ENCODE results near the gene CLDN15.

The CLDN15 gene

DNA sequence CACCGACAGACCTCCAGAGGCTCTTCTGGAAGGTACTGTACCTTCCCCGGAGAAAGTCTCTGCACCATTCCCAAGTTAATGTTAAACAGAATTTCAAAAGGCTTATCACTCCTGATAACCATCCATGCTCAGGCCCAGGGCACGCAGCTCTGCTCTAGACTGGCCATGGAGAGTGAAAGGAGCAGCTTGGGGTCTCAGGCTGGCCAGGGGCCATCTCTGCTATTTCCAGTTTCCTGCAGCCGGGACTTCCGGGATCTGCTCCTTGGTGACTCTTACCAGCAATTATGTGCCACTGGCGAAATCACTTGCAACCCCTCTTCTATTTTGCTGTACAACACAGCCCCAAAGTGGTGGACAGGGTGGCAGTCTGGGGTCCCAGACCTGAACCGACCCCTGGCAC lies 6.0 kb downstream of the CLDN15 start:
- H3K27ac ChIP-seq = peak overlapping the region in 6 of 21 experiments; percentile 42 to 77 (median 64)
- H3K4me3 ChIP-seq = peak overlapping the region in 1 of 7 experiments; percentile 38

DNA sequence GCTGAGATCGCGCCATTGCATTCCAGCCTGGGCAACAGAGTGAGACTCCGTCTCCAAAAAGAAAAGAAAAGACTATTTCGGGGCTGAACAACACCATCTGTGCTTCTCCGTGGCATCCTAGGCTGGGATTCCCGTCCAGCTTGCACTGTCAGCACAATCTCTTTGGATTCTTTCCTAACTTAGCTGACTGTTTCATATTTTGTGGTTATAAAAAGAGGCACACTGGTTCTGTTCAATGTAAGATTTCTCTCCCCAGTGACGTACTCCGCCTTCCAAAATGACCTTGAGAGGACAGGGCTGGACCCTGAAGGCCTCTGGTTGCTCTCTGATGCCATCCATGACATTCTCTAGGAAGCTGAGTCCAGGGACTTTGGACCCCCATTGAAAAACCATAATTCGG lies 10.9 kb downstream of the CLDN15 start:
- Histone ChIP-seq H3K27ac (peak overlapping the region in 14 of 21 experiments; percentile 12 to 68 (median 46)), H3K4me3 (no peak overlapping the region)

DNA sequence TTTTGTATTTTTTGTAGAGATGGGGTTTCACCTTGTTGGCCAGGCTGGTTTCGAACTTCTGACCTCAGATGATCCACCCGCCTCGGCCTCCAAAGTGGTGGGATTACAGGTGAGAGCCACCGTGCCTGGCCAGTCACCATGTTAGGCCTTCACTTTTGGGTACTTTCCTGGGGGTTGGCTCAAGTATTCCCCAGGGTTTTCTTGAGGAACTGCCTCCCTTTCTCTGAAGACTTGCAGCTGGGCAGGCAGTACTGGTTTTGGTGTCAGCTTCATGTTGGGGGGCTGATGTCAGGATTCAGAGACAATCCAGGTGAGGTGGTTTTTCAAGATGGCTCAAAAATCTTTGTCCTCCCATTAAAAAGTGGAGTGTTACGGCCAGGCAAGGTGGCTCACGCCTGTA lies 12.0 kb downstream of the CLDN15 start:
- Histone ChIP-seq H3K4me3 (no peak overlapping the region), H3K27ac (no peak overlapping the region)

DNA sequence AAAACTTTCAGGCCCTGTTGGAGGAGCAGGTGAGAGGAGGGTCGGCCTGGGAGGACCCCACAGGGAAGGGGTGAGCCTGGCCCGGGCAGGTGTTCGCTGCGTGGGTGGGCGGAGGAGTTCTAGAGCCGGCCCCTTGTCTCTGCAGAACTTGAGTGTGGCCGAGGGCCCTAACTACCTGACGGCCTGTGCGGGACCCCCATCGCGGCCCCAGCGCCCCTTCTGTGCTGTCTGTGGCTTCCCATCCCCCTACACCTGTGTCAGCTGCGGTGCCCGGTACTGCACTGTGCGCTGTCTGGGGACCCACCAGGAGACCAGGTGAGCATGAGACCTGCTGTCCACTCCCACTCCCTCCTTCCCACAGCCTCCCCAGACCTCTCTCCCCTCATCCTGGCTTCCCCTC lies 14.1 kb downstream of the CLDN15 start:
- H3K27ac ChIP-seq = no peak overlapping the region
- no peak overlapping the region for H3K4me3 ChIP-seq

DNA sequence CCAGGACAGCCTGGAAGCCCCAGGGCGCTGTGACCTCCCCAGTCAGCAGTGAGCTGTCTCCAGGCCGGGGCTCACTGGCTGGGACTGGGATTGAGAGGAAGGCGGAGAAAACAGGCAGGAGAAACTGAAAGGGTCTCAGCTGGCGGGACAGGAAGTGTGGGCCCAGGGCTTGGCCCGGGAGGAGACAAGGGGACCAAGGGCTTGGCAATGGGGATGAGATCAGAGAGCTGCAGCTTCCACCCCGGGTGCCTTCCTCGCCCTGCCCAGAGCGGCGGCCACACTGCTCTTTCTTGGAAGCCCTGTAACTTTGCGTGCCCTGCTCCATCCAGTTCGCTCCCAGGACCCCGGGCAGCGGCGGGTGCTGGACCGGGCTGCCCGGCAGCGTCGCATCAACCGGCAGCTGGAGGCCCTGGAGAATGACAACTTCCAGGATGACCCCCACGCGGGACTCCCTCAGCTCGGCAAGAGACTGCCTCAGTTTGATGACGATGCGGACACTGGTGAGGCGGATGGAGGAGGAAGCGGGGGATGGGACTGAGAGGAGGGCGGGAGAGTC lies 15.2 kb downstream of the CLDN15 start:
- Histone ChIP-seq H3K4me3 (no peak overlapping the region), H3K27ac (no peak overlapping the region)

DNA sequence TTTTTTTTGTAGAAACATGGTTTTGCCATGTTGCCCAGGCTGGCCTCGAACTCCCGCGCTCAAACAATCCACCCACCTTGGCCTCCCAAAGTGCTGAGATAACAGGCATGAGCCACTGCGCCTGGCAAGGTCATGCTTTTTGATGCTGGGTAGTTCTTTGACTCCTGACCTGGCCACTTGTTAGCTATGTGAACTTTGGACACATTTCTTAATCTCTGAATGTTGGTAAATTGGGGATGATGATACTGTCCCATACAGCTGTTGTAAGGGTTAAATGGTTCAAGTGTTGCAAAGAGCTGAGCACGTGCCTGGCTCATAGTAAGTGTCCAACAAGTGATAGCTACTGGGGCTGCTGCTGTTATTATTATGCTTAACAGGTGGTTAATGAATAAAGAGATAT lies 17.3 kb downstream of the CLDN15 start:
- no peak overlapping the region for H3K4me3 ChIP-seq
- no peak overlapping the region for H3K27ac ChIP-seq

DNA sequence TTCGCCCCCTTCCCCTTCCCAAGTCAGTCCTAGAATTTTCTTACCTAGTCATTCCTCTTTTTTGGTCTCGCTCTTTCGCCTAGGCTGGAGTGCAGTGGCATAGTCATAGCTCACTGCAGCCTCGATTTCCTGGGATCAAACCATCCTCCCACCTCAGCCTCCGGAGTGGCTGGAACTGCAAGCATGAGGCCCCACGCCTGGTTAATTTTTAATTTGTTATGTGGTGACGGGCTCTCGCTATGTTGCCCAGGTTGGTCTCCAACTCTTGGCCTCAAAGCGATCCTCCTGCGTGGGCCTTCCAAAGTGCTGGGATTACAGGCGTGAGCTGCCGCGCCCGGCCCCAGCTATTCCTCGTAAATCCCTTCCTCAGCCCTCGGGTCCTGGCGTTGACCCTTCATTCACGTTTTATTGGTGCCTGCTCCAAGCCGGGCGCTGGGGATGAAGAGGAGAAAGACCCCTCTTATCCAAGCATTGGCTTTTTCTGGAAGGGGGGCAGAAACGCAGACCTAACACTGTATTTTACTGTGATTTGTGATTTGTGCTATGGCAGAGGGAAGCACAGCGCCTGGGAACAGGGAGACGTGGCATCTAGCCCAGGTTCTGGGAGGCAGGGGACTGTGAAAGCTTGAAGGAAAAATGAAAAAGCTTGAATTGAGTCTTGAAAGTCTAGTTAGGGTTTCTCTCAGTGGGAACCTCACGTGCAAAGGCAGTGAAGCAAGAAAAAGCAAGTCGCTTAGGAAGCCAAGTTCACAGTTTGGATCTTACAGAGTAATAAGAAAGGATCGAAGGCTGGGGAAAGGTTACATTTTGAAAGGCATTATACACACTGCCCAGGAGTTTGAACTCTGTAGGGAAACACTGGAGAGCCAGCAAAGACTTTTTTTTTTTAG lies 19.1 kb downstream of the CLDN15 start:
- H3K27ac ChIP-seq = peak overlapping the region in 20 of 21 experiments; percentile 52 to 95 (median 90)

DNA sequence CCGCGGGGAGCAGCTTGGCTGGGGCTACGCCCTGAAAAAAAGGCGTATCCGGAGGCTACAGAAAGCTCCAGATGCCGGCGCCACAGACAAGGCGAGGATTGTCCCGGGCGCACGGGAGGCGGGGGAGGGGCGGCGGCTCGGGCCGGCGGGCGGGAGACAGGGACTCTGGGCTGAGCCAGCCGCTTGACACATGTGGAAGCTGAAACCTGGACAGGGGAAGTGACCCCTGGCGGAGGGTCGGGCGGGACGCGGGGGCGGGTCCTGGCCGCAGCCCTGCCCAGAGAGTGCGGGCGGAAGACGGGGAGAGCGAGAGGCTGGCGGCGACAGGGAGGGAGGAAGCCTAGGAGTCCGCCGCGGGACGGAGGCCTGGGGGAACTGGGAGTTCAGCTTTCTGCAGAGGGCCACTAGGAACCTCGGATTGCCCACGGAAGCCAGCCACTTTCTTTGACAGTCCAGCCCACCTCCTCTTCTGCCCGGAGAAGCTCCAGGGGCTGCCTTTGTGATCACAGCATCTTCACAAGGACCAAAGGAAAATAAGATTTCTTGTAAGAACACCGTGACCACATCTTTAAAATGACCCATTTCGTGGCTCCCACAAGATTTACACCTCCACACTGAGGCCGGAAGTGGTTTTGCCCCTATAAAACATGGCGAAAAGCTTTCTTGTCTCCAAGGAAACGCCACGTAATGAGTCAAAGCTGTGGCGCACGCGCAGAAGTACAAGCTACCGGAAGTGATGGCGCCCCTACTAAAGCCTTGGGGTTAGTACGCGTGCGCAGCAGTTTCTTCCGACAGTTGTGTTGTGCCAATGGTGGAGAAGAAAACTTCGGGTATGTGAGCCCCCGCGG lies 20.0 kb downstream of the CLDN15 start, which contains the start of the genes PLOD3 and ZNHIT1:
TSS of gene PLOD3 (minus strand) at position 194 of the 848 bp plus-strand sequence. CDS start 307 bp downstream, outside the sequence.
TSS of gene ZNHIT1 (plus strand) at position 778 of the 848 bp plus-strand sequence. CDS start at position 809, 31 bp downstream.
- H3K27ac ChIP-seq = peak within 1 kb of the TSS; percentile 50 to 95 (median 90)
- peak within 1 kb of the TSS; percentile 61 to 82 (median 72) for H3K4me3 ChIP-seq

More for the DNA sequence above, 19.1 kb downstream of the CLDN15 start:
- H3K4me3 ChIP-seq = peak overlapping the region; percentile 61 to 82 (median 72)

DNA sequence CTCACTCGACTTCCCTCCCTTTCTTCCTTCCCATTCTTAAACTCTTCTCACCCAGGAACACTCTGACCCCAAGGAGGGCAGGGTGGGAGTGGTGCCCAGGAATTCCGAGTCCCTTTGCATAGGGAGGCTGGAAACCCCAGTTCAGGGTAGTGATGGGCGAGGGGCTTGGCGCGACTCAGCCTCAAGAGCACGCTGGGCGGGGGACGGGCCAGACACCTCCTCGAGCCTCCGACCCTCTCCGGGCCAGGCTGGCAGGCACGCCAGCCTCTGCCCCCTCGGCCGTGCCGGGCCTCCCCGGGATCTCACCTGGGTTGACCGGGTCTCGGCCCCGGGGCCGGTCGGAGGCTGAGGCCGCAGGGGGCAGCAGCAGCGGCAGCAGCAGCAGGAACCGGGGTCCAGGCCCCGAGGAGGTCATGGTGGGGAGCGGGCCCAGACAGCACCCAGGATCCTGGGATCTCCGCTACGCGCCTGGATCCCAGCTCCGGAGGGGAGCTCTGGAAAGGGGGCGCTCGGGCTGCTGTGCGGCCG lies 20.7 kb downstream of the CLDN15 start:
- H3K4me3 ChIP-seq = peak overlapping the region; percentile 61 to 82 (median 72)
- peak overlapping the region; percentile 50 to 95 (median 90) for H3K27ac ChIP-seq

DNA sequence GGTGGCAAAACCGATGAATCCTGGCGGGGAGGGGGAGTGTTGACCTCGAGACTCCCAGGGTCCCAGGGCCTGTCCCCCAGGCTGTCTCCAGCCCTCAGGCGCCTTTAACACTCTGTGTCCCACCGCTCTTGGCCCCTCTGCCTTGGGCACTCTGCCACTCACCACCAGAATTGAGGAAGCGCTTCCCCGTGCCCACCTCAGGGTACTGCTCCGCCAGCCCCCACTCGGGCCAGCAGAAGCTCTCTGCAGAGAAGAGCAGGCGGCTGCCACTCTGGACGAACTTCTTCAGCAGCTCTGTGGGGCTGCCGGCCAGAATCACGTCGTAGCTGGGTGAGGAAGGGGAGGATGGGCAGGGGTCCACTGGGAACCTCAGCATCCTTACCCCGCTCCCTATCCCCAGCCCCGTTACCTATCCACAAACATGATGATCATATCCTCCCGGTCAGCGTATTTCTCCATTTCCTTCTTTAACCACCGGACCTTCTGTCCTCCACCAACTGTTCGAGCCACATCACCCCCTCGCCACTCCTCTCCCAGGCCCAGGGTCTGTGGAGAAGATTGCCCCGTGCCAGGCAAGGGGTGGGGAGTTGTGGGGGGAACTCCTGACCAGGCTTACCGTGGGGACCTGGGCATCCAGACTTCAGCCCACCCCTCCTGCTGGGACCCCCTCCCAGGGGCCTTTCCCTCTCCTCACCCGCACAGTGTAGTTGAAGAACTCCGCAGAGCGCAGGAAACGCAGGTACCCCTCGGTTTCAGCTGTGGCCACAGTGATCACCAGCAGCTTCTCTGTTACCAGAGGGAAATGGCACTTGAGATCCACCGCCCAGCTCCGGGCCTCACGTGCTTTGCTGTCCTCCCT lies 21.4 kb downstream of the CLDN15 start:
- Histone ChIP-seq H3K27ac (peak overlapping the region in 19 of 21 experiments; percentile 81 to 95 (median 91)), H3K4me3 (peak overlapping the region; percentile 61 to 82 (median 72))

DNA sequence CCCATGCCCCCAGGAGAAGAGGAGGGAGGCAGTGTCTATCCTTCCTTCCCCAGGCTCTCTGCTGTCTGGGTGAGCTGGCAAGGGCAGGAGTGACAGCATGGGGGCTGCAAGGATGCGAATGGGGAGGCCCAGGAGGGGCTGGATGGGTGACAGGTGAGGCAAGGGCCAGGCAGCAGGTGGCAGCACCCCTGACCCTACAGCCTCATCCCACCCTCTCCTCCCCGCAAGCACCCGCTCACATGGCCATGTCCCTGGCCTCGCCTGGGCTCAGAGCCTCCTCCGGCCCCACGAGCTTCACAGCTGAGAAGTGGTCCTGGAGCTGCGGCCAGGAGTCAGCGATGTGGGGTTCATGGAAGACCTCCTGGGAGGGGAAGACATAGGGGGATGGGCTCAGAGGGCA lies 25.6 kb downstream of the CLDN15 start:
- no peak overlapping the region for H3K27ac ChIP-seq
- H3K4me3 ChIP-seq = no peak overlapping the region

DNA sequence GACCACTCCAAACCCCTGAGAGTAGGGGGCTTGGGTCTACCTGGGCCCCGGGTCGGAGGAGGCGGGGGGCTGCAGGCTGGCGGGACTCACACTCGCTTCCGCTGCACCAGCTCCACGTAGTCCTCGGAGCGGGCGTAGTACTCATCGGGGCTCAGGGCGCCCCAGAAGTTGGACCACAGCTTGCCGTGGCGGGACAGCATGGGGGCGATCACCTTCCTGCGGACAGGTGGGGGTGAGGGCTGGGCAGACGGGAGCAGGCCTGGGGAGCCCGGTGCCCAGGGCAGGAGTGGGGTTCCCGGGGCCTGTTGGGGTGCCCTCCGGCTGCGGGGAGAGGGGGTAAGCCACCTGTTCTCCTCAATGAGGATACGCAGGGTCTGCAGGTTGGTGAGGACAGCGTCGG lies 26.1 kb downstream of the CLDN15 start:
- H3K27ac ChIP-seq = no peak overlapping the region
- H3K4me3 ChIP-seq = no peak overlapping the region

DNA sequence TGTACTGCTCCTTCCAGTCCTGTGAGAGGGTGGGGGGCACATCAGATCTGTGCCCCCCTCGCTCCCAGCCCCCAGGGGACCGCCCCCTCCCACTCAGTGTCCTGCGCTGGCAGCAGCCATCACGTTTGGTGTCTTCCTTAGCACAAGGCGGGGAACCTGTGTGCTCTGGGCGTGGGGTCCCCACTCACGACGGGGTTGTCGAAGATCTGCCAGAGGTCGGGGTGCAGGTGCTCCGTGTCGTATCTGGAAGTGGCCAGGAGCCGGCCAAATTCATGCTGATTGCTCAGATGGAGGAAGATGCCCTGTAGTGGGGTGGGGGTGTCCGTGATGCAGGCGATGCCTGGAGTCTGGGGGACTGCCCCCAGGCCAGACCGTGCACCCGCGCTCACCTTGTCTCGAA lies 27.5 kb downstream of the CLDN15 start:
- Histone ChIP-seq H3K27ac (no peak overlapping the region), H3K4me3 (no peak overlapping the region)

DNA sequence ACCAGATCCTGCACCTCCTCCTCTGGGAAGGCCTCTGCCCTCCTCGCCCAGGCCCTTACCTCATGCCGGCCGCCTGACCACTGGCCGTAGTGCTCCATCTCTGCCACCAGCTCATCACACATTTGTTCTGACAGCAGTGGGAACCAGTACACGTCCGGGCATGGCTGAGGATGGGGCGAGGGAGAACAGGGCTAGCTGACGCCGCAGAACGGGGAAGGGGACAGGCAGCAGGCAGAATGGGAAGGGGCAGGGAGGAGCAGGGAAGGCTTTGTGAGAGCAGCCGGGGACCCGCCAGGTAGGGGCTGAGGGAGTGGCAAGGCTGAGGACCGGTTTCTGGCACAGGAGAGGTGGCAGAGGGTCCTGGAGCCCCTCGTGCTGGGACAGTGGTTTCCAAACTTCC lies 28.8 kb downstream of the CLDN15 start:
- H3K4me3 ChIP-seq = no peak overlapping the region

DNA sequence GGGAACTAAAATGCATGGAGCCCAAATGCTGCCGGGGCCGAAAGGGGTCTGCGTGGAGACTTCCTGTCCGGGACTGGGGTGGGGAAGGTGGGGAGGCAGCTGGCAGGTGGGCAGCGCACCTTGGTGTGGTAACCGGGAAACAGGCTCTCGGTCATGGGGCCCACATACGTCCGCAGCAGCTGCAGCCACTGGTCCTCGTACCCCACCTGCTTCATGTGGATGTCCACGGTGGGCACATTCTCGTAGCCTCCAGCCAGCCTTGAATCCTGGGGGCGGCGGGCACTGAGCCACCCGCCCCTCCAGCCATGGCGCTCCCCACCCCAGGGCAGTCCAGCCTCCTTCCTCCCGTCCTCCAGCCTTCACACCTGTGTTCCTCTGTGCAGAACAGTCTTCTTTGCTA lies 30.1 kb downstream of the CLDN15 start:
- no peak overlapping the region for H3K4me3 ChIP-seq
- no peak overlapping the region for H3K27ac ChIP-seq

More for the DNA sequence above, 28.8 kb downstream of the CLDN15 start:
- no peak overlapping the region for H3K27ac ChIP-seq

DNA sequence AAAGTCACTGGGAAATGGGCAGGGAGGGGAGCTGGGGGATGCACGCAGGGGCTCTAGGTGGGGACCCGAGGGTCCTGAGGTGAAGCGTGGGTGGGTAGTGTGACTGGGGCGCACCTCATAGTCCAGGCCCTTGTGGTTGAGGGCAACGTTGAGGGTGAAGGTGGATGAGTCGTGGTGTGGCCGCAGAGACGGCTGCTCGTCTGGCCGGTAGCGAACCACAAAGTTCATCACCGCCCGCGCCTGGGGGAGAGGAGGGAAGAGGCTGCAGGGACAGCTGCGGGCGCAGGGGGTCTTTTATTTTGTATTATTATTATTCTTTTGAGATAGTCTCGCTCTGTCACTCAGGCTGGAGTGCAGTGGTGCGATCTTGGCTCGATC lies 30.9 kb downstream of the CLDN15 start:
- Histone ChIP-seq H3K4me3 (no peak overlapping the region), H3K27ac (no peak overlapping the region)

DNA sequence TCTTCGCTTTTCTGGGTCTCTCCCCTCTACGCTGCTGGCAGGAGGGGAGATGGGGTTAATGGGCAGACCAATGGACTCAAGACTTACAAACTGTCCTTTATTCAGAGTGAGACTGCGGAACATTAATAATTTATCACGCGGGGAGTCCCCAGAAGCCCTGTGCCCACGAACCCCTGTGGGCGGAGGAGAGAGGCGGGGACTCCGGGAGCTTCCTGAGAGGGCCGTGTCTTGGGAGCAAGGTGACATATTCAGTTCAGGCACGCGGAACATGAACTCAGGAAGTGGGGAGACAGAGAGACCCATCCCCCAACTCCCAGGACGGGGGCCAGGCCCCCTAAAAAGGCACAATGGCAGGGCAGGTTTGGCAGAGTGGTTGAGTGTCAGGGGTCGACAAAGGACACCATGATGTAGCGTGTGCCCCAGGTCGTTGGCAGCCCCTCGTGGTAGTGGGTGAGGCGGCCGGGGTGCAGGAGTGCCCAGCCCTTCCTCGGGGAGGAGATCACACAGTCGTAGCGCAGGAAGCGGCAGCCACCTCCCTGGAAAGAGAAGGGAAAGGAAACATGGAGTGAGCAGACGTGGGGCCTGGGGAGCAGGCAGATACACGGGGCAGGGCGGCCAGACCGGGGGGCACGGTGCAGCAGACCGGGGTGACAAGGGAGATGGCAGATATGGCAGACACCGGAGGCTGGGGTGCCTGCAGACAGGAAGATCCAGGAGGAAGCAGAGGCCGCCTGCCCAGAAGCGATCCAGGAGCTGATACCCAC lies 31.5 kb downstream of the CLDN15 start:
- no peak overlapping the region for H3K27ac ChIP-seq
- no peak overlapping the region for H3K4me3 ChIP-seq

Data from skin epidermis (tissue), 12 donors.